ENCODE results near the gene STMN3. TPM values are rescaled to one million over a fixed set of nuclear protein-coding genes. Genes with fewer than 3 reads are reported as not detected.

STMN3 gene
- total RNA-seq, 1 donor from 2014 or later, result 7.9 TPM

GRCh38 chr20:63591786-63592355 lies 61.4 kb downstream of the STMN3 start:
- DNase-seq (ENCODE audit: extremely low read depth, low read depth, low spot score), result no peak

- DNase-seq (ENCODE audit: extremely low read depth, low read depth, low spot score), result no peak
Observed at GRCh38 chr20:63591147-63591533, 62.1 kb downstream of the STMN3 start.

- DNase-seq (ENCODE audit: extremely low read depth, low read depth, low spot score), result no peak
Observed at GRCh38 chr20:63590218-63591146, 62.7 kb downstream of the STMN3 start.

Other genes with a start within 250 kb of the STMN3 start
- not detected in 2 replicates for gene KCNQ2, start 180.8 kb downstream of the STMN3 start, total RNA-seq
- 2.5 and 4.6 TPM in 2 replicates for gene EEF1A2, start 154.3 kb downstream of the STMN3 start, total RNA-seq
- gene PPDPF, start 132.7 kb downstream of the STMN3 start, total RNA-seq, result 130 and 162 TPM in 2 replicates
- not detected in 2 replicates for gene PTK6, start 116.0 kb downstream of the STMN3 start, total RNA-seq
- not detected in 2 replicates for gene SRMS, start 105.7 kb downstream of the STMN3 start, total RNA-seq
- 0.44 and 0.99 TPM in 2 replicates for gene FNDC11, start 99.3 kb downstream of the STMN3 start, total RNA-seq
- 75.8 and 179 TPM in 2 replicates for gene HELZ2, start 79.2 kb downstream of the STMN3 start, total RNA-seq
- 8.5 and 12.0 TPM in 2 replicates for gene GMEB2, start 26.3 kb downstream of the STMN3 start, total RNA-seq
- 9.2 and 20.1 TPM in 2 replicates for gene RTEL1, start 4.9 kb upstream of the STMN3 start, total RNA-seq
- 96.8 and 186 TPM in 2 replicates for gene TNFRSF6B, start 43.2 kb upstream of the STMN3 start, total RNA-seq
- gene ARFRP1, start 54.6 kb upstream of the STMN3 start, total RNA-seq, result 41.8 and 55.7 TPM in 2 replicates
- gene ZGPAT, start 54.6 kb upstream of the STMN3 start, total RNA-seq, result 32.3 and 40.9 TPM in 2 replicates
- gene LIME1, start 83.2 kb upstream of the STMN3 start, total RNA-seq, result 10.8 and 13.7 TPM in 2 replicates
- 44.2 and 81.2 TPM in 2 replicates for gene SLC2A4RG, start 86.4 kb upstream of the STMN3 start, total RNA-seq
- gene ZBTB46, start 177.8 kb upstream of the STMN3 start, total RNA-seq, result 6.7 and 11.7 TPM in 2 replicates
- not detected in 2 replicates for gene ABHD16B, start 208.1 kb upstream of the STMN3 start, total RNA-seq
- gene TPD52L2, start 211.8 kb upstream of the STMN3 start, total RNA-seq, result 189 and 209 TPM in 2 replicates
- gene DNAJC5, start 241.7 kb upstream of the STMN3 start, total RNA-seq, result 78.2 and 79.4 TPM in 2 replicates

Data from glomerular endothelial cell (primary cell).